ENCODE measurements around the gene MRGPRX3. TPM values are rescaled to one million over a fixed set of nuclear protein-coding genes. Genes with fewer than 3 reads are reported as not detected.
A peak's percentile ranks its signal among the peaks of the same experiment; 100 is the strongest.

MRGPRX3 gene
- total and polyA plus RNA-seq, 2 donors (not counting 3 experiments of a cell fraction or from before 2014, with no cell fraction given), result not detected

GRCh38 chr11:18144243-18144642, 11.9 kb downstream of the MRGPRX3 start:
- intact Hi-C loops (cut with micrococcal nuclease), result no loop called here
- no peak overlapping the region for H3K4me3 ChIP-seq (replicated peaks in 1 of 3; ENCODE audit: insufficient read depth in 1 of 3, low read depth in 1 of 3, low read length in 3 of 3)
- CTCF ChIA-PET, result interaction anchor here (1.5 kb wide), 1 partner anchor 60 kb away, joined by 3 read pairs; no protein-coding TSS in a partner anchor
- FAIRE-seq (no peak), DNase-seq (ENCODE audit: low read depth, low spot score) (no peak)
- no peaks in the 10 kb centered on the region for H3K9me1 ChIP-seq (replicated peaks; ENCODE audit: control insufficient read depth, extremely low read depth, insufficient read depth, low read length)
- POLR2A ChIA-PET, result no interaction called here
- H2AFZ ChIP-seq (ENCODE audit: low read depth, low read length), result no peak overlapping the region
- dilution Hi-C loops (cut with MboI; ENCODE audit: extremely low pct_ligation_motif_present, low sequenced_read_pairs), result no loop called here
- TF ChIP-seq FOS (IDR thresholded peaks at IDR 0.05; ENCODE audit: borderline replicate concordance, insufficient read depth, low read length) (peak; percentile 59), EZH2 (IDR thresholded peaks at IDR 0.05; ENCODE audit: borderline replicate concordance, low read depth, low read length, severe bottlenecking) (no peak)
- H3K36me3 ChIP-seq (ENCODE audit: control insufficient read depth in 2 of 2, extremely low read depth in 1 of 2, insufficient read depth in 2 of 2, low read length in 2 of 2), result no peaks in the 10 kb centered on the region
- H4K20me1 ChIP-seq (replicated peaks; ENCODE audit: control insufficient read depth, extremely low read depth, insufficient read depth, low read length), result no peaks in the 10 kb centered on the region
- no TSS peak for BruUV-seq (replicated peaks)
- no peaks in the 10 kb centered on the region for H3K27me3 ChIP-seq (ENCODE audit: control insufficient read depth in 2 of 2, insufficient read depth in 2 of 2, low read length in 2 of 2)
- no peaks in the 10 kb centered on the region for H3K9me3 ChIP-seq (replicated peaks; ENCODE audit: control insufficient read depth, insufficient read depth, low read length)
- no peak overlapping the region for H3K4me2 ChIP-seq (ENCODE audit: insufficient read depth, low read length)
- H3K9ac ChIP-seq (replicated peaks; ENCODE audit: extremely low read depth, insufficient read depth, low read length), result no peak overlapping the region
- H3K79me2 ChIP-seq (ENCODE audit: control insufficient read depth, insufficient read depth, low read length), result no peaks in the 10 kb centered on the region
- peaks cover 3% of the 10 kb centered on the region for H3K4me1 ChIP-seq (ENCODE audit: control insufficient read depth, extremely low read depth, insufficient read depth, low read length)
- H3K27ac ChIP-seq (ENCODE audit: insufficient read depth, low read depth, low read length), result no peak overlapping the region

GRCh38 chr11:18145025-18145424, 12.7 kb downstream of the MRGPRX3 start:
- CTCF ChIA-PET, result interaction anchor here (1.5 kb wide), 1 partner anchor 59 kb away, joined by 3 read pairs; no protein-coding TSS in a partner anchor
- no peaks in the 10 kb centered on the region for H3K79me2 ChIP-seq (ENCODE audit: control insufficient read depth, insufficient read depth, low read length)
- POLR2A ChIA-PET, result no interaction called here
- no peak overlapping the region for H3K4me2 ChIP-seq (ENCODE audit: insufficient read depth, low read length)
- no peak for DNase-seq (ENCODE audit: low read depth, low spot score)
- H3K36me3 ChIP-seq (ENCODE audit: control insufficient read depth in 2 of 2, extremely low read depth in 1 of 2, insufficient read depth in 2 of 2, low read length in 2 of 2), result no peaks in the 10 kb centered on the region
- H3K27ac ChIP-seq (ENCODE audit: insufficient read depth, low read depth, low read length), result no peak overlapping the region
- H4K20me1 ChIP-seq (replicated peaks; ENCODE audit: control insufficient read depth, extremely low read depth, insufficient read depth, low read length), result no peaks in the 10 kb centered on the region
- no TSS peak for BruUV-seq (replicated peaks)
- H3K9ac ChIP-seq (replicated peaks; ENCODE audit: extremely low read depth, insufficient read depth, low read length), result no peak overlapping the region
- no peaks in the 10 kb centered on the region for H3K9me3 ChIP-seq (replicated peaks; ENCODE audit: control insufficient read depth, insufficient read depth, low read length)
- TF ChIP-seq POLR2AphosphoS5 (IDR thresholded peaks at IDR 0.05; ENCODE audit: insufficient read depth, low read depth, low read length) (no peak), MYC (IDR thresholded peaks at IDR 0.05; ENCODE audit: low read depth, low read length) (no peak), FOS (IDR thresholded peaks at IDR 0.05; ENCODE audit: borderline replicate concordance, insufficient read depth, low read length) (no peak), GATA2 (IDR thresholded peaks at IDR 0.05; ENCODE audit: insufficient read depth, insufficient read length, low read depth, low read length) (no peak), JUN (IDR thresholded peaks at IDR 0.05; ENCODE audit: borderline replicate concordance, insufficient read depth, insufficient read length, low read depth) (no peak), CTCF (IDR thresholded peaks at IDR 0.05; ENCODE audit: extremely low read depth in 1 of 2, insufficient read depth in 1 of 2, low read depth in 1 of 2, low read length in 2 of 2) (no peak), MAX (IDR thresholded peaks at IDR 0.05; ENCODE audit: insufficient read depth, insufficient read length) (no peak), POLR2A (IDR thresholded peaks at IDR 0.05; ENCODE audit: low read depth, low read length) (no peak), EZH2 (IDR thresholded peaks at IDR 0.05; ENCODE audit: borderline replicate concordance, low read depth, low read length, severe bottlenecking) (no peak)
- H3K27me3 ChIP-seq (ENCODE audit: control insufficient read depth in 2 of 2, insufficient read depth in 2 of 2, low read length in 2 of 2), result peaks cover 0 to 1% of the 10 kb centered on the region in 2 experiments
- no peak for FAIRE-seq
- dilution Hi-C loops (cut with MboI; ENCODE audit: extremely low pct_ligation_motif_present, low sequenced_read_pairs), result no loop called here
- no peaks in the 10 kb centered on the region for H3K9me1 ChIP-seq (replicated peaks; ENCODE audit: control insufficient read depth, extremely low read depth, insufficient read depth, low read length)
- no peak overlapping the region for H2AFZ ChIP-seq (ENCODE audit: low read depth, low read length)
- intact Hi-C loops (cut with micrococcal nuclease), result loop anchor here (1.0 kb wide), 1 partner anchor 154 kb away; no protein-coding TSS in a partner anchor
- H3K4me3 ChIP-seq (replicated peaks in 1 of 3; ENCODE audit: insufficient read depth in 1 of 3, low read depth in 1 of 3, low read length in 3 of 3), result no peak overlapping the region
- H3K4me1 ChIP-seq (ENCODE audit: control insufficient read depth, extremely low read depth, insufficient read depth, low read length), result peaks cover 3% of the 10 kb centered on the region

Measured in endothelial cell of umbilical vein (primary cell).